GM21447 (cell line): ENCODE results near the gene PHKB.

ENCODE experiments used
- ATAC-seq: cut with Tn5 transposase; IDR thresholded peaks from one replicate; pipeline ENCODE4 v1.9.1; 2021; ENCODE audit not compliant: unreplicated experiment

Gene PHKB

GRCh38 chr16:47617732-47618131 lies 156.6 kb downstream of the PHKB start:
- no peak for ATAC-seq

GRCh38 chr16:47622451-47623176 lies 161.5 kb downstream of the PHKB start:
- ATAC-seq, result no peak

GRCh38 chr16:47624563-47624962 lies 163.4 kb downstream of the PHKB start:
- ATAC-seq, result no peak

- ATAC-seq, result no peak
Measured at GRCh38 chr16:47625115-47625567, 164.0 kb downstream of the PHKB start.

GRCh38 chr16:47626246-47626645 lies 165.1 kb downstream of the PHKB start:
- ATAC-seq, result no peak

GRCh38 chr16:47627085-47627639 lies 166.0 kb downstream of the PHKB start:
- ATAC-seq, result no peak

GRCh38 chr16:47627721-47628120 lies 166.6 kb downstream of the PHKB start:
- ATAC-seq, result no peak

GRCh38 chr16:47631131-47631530 lies 170.0 kb downstream of the PHKB start:
- ATAC-seq, result no peak

GRCh38 chr16:47634126-47634525 lies 173.0 kb downstream of the PHKB start:
- ATAC-seq, result no peak

GRCh38 chr16:47634727-47635126 lies 173.6 kb downstream of the PHKB start:
- ATAC-seq, result no peak

- no peak for ATAC-seq
Measured at GRCh38 chr16:47636501-47637099, 175.5 kb downstream of the PHKB start.

- ATAC-seq, result no peak
Measured at GRCh38 chr16:47638175-47638574, 177.0 kb downstream of the PHKB start.

- no peak for ATAC-seq
Measured at GRCh38 chr16:47640661-47641060, 179.5 kb downstream of the PHKB start.

- no peak for ATAC-seq
Measured at GRCh38 chr16:47643323-47644000, 182.3 kb downstream of the PHKB start.

- ATAC-seq, result no peak
Measured at GRCh38 chr16:47644166-47644565, 183.0 kb downstream of the PHKB start.

- ATAC-seq, result no peak
Measured at GRCh38 chr16:47644661-47645060, 183.5 kb downstream of the PHKB start.

GRCh38 chr16:47646914-47647313 lies 185.8 kb downstream of the PHKB start:
- ATAC-seq, result no peak

- no peak for ATAC-seq
Measured at GRCh38 chr16:47657032-47657431, 195.9 kb downstream of the PHKB start.

GRCh38 chr16:47657977-47658376 lies 196.8 kb downstream of the PHKB start:
- ATAC-seq, result no peak

GRCh38 chr16:47660540-47660939 lies 199.4 kb downstream of the PHKB start:
- ATAC-seq, result no peak

- ATAC-seq, result no peak
Measured at GRCh38 chr16:47664653-47665325, 203.7 kb downstream of the PHKB start.
